ENCODE data around the gene NUCB2.

DNA sequence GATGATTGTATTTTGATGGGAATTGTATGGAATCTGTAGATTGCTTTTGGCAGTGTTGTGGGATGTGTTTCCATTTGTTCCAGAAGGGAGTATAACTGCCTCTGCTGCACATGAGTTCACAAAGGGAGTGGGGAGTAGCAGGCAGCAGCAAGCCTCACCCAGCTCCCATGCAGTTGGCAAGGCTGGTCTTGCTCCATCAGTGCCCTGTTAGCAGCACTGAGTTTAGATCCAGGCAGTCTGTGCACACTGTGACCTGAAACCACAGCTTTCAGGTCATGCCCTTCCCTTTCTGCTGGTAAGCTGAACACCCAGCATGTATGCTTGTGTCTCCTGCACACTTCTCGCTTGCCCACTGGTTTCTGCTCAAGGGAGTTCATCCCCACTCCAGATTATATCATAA lies 3.7 kb upstream of the NUCB2 start:
- TF ChIP-seq ZBTB33 (IDR thresholded peaks at IDR 0.05; ENCODE audit: borderline replicate concordance, low read depth) (no peak), SMC3 (IDR thresholded peaks at IDR 0.05; ENCODE audit: low read depth, low read length) (no peak), CTCF (IDR thresholded peaks at IDR 0.05) (no peak), EP300 (IDR thresholded peaks at IDR 0.05; ENCODE audit: borderline replicate concordance in 1 of 2, low read depth in 1 of 2, low read length in 1 of 2) (no peak), TCF12 (IDR thresholded peaks at IDR 0.05) (no peak), POLR2AphosphoS5 (IDR thresholded peaks at IDR 0.05; ENCODE audit: low read depth, low read length) (no peak), YY1 (IDR thresholded peaks at IDR 0.05; ENCODE audit: low read depth) (no peak), GABPA (IDR thresholded peaks at IDR 0.05; ENCODE audit: low read depth) (no peak)
- TF ChIP-seq, protein P1, sequence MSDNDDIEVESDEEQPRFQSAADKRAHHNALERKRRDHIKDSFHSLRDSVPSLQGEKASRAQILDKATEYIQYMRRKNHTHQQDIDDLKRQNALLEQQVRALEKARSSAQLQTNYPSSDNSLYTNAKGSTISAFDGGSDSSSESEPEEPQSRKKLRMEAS (IDR thresholded peaks at IDR 0.05; ENCODE audit: low read depth), result no peak

All from SK-N-SH (cell line).